Measurements from ENCODE around the gene RIBC1.
"Not testable (repeated sequence)": the region's sequence is repeated elsewhere in the genome, so short reads cannot be mapped to it uniquely, and the experiment has no call there.

Gene RIBC1

DNA sequence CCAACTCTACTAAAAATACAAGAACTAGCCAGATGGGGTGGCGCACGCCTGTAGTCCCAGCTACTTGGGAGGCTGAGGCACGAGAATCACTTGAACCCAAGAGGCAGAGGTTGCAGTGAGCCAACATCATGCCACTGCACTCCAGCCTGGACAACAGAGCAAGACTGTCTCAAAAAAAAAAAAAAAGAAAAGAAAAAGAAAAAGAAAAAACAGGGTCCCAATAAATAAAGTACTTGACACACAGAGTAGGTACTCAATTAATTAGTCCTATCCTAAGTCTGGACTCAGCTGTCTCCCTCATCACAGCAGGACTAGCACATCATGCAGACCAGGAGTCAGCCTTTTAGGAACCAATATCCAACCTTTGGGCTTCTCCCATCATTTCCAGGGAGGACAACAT, 2.3 kb upstream of the RIBC1 start:
- H3K4me3 Mint-ChIP-seq; H3K9me3 Mint-ChIP-seq; H3K27ac Mint-ChIP-seq; intact Hi-C loops (cut with micrococcal nuclease); H3K27me3 Mint-ChIP-seq: not testable (repeated sequence)
- Mint-ChIP-seq H3K4me1 (ENCODE audit: low read depth) (peaks cover 22% of the 10 kb centered on the region), H3K36me3 (ENCODE audit: low read depth) (peaks cover 18% of the 10 kb centered on the region)

DNA sequence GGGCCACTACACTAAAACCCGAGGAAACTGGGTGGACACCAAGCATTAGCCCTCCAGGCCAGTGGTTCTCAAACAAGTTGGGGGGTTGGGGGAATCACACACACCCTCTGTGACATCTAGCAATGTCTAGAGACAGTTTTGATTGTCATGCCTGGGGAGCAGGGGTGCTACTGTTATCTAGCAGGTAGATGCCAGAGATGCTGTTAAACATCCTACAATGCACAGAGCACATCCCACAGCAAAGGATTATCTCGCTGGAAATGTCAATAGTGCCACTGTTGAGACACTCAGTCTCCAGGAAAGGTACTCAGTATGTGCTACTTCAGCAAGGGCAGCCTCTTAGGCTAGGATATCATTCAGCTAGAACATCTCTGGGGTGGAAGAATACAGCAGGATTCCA, 1.5 kb upstream of the RIBC1 start:
- H3K27ac Mint-ChIP-seq = no peak overlapping the region
- H3K4me1 Mint-ChIP-seq (ENCODE audit: low read depth) = peaks cover 26% of the 10 kb centered on the region
- H3K9me3 Mint-ChIP-seq = no peaks in the 10 kb centered on the region
- no peak overlapping the region for H3K4me3 Mint-ChIP-seq
- no peaks in the 10 kb centered on the region for H3K27me3 Mint-ChIP-seq
- H3K36me3 Mint-ChIP-seq (ENCODE audit: low read depth) = peaks cover 18% of the 10 kb centered on the region
- intact Hi-C loops (cut with micrococcal nuclease) = no loop called here

DNA sequence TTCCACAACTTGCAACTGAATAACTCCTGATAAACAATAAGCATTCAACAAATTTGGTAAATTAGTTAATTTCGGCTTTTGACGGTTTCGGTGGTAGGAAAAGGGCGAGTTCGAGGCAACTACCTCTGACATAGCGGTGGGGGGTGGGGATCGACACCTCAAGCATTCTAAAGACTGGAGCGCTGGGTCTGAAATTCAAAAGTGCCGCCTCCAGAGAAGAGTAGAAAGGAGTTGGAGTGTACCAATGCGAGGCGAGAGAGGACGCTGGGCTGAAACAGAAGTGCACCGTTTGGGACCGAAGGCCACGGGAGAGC, 944 bp upstream of the RIBC1 start:
- Mint-ChIP-seq H3K27ac (peak overlapping the region; percentile 92), H3K27me3 (no peaks in the 10 kb centered on the region), H3K4me3 (peak overlapping the region; percentile 96), H3K4me1 (ENCODE audit: low read depth) (peaks cover 26% of the 10 kb centered on the region), H3K36me3 (ENCODE audit: low read depth) (peaks cover 18% of the 10 kb centered on the region), H3K9me3 (no peaks in the 10 kb centered on the region)
- intact Hi-C loops (cut with micrococcal nuclease) = loop anchor here (1.0 kb wide), 1 partner anchor 13 kb away; the partner anchor contains the start of gene HSD17B10

DNA sequence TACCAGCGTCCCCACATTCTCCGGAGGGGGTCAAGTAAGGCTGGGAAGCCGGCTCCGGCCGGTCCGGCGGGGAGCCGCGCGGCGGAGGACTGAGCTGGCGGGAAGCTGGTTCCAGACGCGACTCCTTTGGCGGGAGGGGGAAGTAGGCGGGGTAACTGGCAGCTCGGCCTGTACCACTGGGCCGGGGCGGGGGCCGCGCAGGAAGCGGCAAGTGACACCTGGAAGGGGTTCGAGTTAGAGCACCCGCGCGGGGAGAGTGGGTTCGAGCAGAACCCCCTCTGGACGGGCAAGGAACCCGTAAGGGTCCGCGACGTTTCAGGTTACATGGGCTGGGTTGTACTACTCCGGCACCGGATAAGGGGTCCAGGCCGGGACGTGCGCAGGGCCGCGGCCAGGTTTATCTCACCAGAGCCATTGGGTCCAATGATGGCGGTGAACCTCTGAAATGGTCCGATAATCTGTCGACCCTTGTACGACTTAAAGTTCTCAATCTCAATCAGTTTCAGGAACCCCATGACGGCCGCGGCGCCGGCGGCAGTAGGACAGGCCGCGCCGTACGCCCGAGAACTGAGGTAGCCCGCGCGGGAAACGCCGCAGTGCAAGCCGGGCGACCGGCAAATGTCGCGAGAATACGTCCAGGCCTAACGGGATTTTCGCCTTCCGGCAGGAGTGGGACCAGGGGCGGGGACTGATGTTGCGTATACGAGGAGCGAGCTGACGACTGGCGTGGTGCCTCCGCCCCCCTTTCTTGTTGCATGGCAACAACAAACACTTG, 400 bp upstream of the RIBC1 start, which contains the start of gene SMC1A:
TSS of gene SMC1A (minus strand) at position 569 of the 775 bp plus-strand sequence. CDS start at position 515, 54 bp downstream.
- intact Hi-C loops (cut with micrococcal nuclease) = loop anchor here (1.0 kb wide), 1 partner anchor 12 kb away; the partner anchor contains the start of gene HSD17B10
- peaks cover 26% of the 10 kb centered on the region for H3K4me1 Mint-ChIP-seq (ENCODE audit: low read depth)
- peaks cover 17% of the 10 kb centered on the region for H3K36me3 Mint-ChIP-seq (ENCODE audit: low read depth)
- peak within 1 kb of the TSS; percentile 92 for H3K27ac Mint-ChIP-seq
- H3K9me3 Mint-ChIP-seq = no peaks in the 10 kb centered on the region
- no peaks in the 10 kb centered on the region for H3K27me3 Mint-ChIP-seq
- peak within 1 kb of the TSS; percentile 96 for H3K4me3 Mint-ChIP-seq

DNA sequence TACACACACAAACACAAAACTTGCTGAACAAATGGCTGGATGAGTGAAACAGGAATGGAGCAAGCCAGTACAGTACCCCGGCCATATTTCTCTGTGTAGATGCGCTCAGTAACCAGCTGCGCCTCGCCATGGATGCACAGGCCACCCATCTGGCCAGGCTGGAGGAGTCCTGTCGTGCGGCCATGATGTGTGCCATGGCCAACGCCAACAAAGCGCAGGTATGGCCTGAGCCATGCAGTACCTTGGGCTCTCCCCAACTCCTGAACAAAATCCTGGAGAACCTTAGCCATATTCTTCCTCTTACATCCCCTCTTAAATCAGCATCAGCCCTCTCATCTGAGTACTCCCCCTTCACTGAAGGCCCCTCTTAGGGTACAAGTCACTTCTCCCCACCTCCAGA, 7.1 kb downstream of the RIBC1 start:
- no peaks in the 10 kb centered on the region for H3K27me3 Mint-ChIP-seq
- H3K27ac Mint-ChIP-seq = no peak overlapping the region
- intact Hi-C loops (cut with micrococcal nuclease) = no loop called here
- H3K4me3 Mint-ChIP-seq = no peak overlapping the region
- H3K4me1 Mint-ChIP-seq (ENCODE audit: low read depth) = peaks cover 20% of the 10 kb centered on the region
- no peaks in the 10 kb centered on the region for H3K9me3 Mint-ChIP-seq
- peaks cover 55% of the 10 kb centered on the region for H3K36me3 Mint-ChIP-seq (ENCODE audit: low read depth)

DNA sequence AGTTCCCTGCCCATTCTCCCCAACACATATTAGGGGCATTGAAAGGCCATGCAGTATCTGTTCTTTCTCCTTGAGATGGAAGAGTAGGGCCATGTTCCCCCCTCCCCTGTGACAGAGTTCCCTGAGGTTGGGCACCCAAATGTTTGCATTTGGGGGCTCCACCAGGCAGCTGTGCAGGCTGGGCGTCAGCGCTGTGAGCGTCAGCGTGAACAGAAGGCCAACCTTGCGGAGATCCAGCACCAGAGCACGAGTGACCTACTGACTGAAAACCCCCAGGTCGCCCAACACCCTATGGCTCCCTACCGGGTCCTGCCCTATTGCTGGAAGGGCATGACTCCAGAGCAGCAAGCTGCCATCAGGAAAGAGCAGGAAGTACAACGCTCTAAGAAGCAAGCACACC, 7.6 kb downstream of the RIBC1 start:
- Mint-ChIP-seq H3K9me3 (no peaks in the 10 kb centered on the region), H3K27ac (no peak overlapping the region), H3K4me3 (no peak overlapping the region), H3K4me1 (ENCODE audit: low read depth) (peaks cover 25% of the 10 kb centered on the region), H3K36me3 (ENCODE audit: low read depth) (peaks cover 55% of the 10 kb centered on the region), H3K27me3 (no peaks in the 10 kb centered on the region)
- intact Hi-C loops (cut with micrococcal nuclease) = no loop called here

DNA sequence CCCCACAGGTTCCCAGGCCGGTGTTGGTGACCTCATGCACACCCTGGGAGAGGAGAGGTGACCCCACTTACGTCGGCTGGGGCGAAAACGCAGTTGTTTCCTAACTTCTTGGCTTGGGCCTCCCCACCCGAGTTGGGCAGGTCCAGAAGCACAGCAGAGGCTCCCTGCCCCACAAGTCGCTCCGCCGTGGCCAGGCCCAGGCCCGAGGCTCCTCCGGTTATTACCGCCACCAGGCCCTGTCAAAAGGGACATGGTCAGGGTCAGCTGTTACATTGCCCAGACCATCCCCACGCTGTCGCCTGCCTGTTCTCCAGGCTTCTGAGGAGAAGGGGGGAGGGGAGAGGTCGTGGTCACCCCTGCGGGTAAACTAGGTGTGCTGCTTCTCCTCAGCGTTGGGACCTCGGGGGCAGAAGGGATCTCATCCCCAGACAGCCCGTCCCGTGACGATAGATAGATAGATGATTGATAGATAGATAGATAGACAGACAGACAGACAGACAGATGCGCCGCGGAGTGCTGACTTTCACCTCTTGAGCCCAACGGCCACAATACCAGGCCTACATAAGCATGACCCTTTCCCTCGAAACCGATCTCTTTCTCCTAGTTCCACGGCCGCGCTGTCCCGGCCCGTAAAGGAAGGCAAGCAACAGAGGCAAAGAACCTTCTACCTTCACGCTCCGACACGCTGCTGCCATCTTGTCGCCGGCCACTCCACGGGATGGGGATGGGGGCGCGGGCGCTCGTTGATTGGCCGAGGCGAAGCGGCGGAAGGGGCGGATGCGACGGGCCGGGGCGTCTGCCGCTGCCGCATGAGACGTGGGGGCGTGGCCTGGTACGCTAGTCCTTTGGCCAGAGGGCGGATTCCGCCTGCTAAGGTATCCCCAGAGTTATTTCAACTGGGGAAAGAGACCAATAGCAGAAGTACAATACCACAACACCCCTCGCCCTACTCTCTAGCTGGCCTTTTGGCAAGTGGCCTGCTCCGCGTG, 11.3 kb downstream of the RIBC1 start, which contains the start of gene HSD17B10:
TSS of gene HSD17B10 (minus strand) at position 720 of the 989 bp plus-strand sequence. CDS start at position 695, 25 bp downstream.
- H3K27ac Mint-ChIP-seq = peak within 1 kb of the TSS; percentile 91
- peak within 1 kb of the TSS; percentile 93 for H3K4me3 Mint-ChIP-seq
- H3K4me1 Mint-ChIP-seq (ENCODE audit: low read depth) = peaks cover 42% of the 10 kb centered on the region
- no peaks in the 10 kb centered on the region for H3K9me3 Mint-ChIP-seq
- H3K27me3 Mint-ChIP-seq = no peaks in the 10 kb centered on the region
- peaks cover 43% of the 10 kb centered on the region for H3K36me3 Mint-ChIP-seq (ENCODE audit: low read depth)
- intact Hi-C loops (cut with micrococcal nuclease) = loop anchor here (1.0 kb wide), 1 partner anchor 12 kb away; the partner anchor contains the start of genes RIBC1 and SMC1A

DNA sequence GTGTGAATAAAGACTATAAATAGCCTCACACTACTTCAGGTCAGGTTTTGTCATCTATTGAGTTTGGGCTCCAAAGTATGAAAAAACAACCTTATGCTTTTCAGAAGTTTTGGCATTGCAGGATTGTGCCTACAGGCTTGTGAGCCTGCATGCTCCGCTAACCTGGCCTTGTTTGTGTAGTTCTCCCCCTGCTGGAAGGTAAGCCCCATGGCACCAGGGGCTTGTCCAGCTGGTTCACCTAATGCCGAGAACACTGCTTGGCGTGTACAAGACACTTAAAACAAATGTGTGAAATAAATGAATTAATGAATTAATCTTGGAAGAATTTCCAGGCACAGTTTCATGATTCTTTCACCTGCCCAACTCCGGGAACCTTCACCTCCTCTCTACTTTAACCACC, 13.3 kb downstream of the RIBC1 start:
- intact Hi-C loops (cut with micrococcal nuclease) = no loop called here
- Mint-ChIP-seq H3K4me3 (no peak overlapping the region), H3K36me3 (ENCODE audit: low read depth) (peaks cover 23% of the 10 kb centered on the region), H3K27me3 (no peaks in the 10 kb centered on the region), H3K9me3 (no peaks in the 10 kb centered on the region), H3K27ac (no peak overlapping the region), H3K4me1 (ENCODE audit: low read depth) (peaks cover 54% of the 10 kb centered on the region)

DNA sequence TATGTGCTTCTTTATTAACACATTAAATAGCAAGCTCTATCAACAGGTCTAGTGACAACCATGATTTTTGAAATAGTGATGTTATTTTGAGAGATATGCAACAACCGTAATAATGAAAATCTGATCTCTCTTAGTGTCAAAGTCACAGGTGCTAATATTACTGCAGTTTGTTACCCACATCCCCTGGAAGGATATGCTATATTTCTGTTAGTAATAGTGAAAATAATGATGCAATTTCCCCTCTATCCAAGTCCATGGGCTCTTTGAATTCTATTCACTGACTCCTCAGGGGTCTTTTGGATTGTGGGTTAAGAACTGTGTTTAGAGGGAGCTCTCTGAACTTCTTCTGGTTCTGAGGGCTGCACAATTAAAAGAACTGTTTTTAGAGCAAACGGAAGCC, 14.5 kb downstream of the RIBC1 start:
- H3K36me3 Mint-ChIP-seq (ENCODE audit: low read depth) = peaks cover 11% of the 10 kb centered on the region
- no peaks in the 10 kb centered on the region for H3K27me3 Mint-ChIP-seq
- peaks cover 64% of the 10 kb centered on the region for H3K4me1 Mint-ChIP-seq (ENCODE audit: low read depth)
- no peaks in the 10 kb centered on the region for H3K9me3 Mint-ChIP-seq
- no peak overlapping the region for H3K4me3 Mint-ChIP-seq
- intact Hi-C loops (cut with micrococcal nuclease) = no loop called here
- no peak overlapping the region for H3K27ac Mint-ChIP-seq

DNA sequence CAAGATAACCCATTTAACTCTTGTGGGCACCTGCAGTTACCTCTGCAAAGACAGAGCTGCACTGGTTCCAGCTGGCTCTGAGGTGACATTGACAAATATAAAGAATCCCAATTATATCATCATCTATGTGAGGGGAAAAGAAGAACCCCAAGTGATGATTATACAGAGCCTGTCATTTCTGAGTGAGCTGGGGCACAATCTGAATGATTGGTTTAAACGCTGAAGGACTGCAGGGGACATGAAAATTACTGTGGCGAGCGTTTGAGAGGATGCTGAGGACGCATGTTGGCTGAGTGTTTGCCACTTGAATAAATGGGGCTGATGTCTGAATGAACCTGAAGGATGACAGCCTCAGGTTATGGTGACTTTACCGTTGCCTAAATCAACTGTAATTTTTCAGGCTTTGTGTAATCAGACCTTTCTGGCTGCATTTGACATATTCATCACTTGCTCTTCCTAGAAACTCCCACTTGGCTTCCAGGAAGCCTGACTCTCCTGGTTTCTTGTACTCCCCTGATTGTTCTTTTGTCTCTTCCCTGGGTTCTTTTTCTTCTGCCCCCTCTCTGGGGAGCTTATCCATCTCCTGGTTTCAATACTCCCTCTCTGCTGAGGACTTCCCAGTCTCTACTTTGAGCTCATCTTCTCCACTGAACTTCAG, 15.6 kb downstream of the RIBC1 start:
- Mint-ChIP-seq H3K4me1 (ENCODE audit: low read depth) (peaks cover 67% of the 10 kb centered on the region), H3K4me3 (no peak overlapping the region), H3K27ac (no peak overlapping the region)

DNA sequence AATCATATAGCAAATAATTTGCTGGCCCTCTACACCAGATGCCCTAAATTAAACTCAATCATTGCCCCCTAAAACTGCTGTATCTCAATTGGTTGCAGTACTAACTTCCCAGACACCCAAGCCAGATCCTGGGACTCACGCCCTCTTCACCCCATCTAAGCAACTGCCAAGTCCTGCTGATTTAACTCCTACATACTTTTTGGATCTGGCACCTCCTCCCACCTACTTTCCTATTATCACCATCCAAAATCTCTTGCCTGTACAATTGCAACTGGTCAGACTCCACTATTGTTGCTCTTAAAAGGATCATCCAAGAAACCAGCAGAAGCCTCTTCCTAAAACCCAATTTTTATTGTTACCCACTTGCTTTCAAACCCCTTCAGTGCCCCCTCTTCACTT, 16.2 kb downstream of the RIBC1 start:
- Mint-ChIP-seq H3K4me1 (ENCODE audit: low read depth) (peaks cover 62% of the 10 kb centered on the region), H3K9me3 (no peaks in the 10 kb centered on the region), H3K36me3 (ENCODE audit: low read depth) (peaks cover 4% of the 10 kb centered on the region), H3K27me3 (no peaks in the 10 kb centered on the region), H3K4me3 (no peak overlapping the region), H3K27ac (no peak overlapping the region)
- intact Hi-C loops (cut with micrococcal nuclease) = no loop called here

More for the DNA sequence above, 15.6 kb downstream of the RIBC1 start:
- no peaks in the 10 kb centered on the region for H3K27me3 Mint-ChIP-seq
- peaks cover 7% of the 10 kb centered on the region for H3K36me3 Mint-ChIP-seq (ENCODE audit: low read depth)
- H3K9me3 Mint-ChIP-seq = no peaks in the 10 kb centered on the region
- intact Hi-C loops (cut with micrococcal nuclease) = no loop called here

DNA sequence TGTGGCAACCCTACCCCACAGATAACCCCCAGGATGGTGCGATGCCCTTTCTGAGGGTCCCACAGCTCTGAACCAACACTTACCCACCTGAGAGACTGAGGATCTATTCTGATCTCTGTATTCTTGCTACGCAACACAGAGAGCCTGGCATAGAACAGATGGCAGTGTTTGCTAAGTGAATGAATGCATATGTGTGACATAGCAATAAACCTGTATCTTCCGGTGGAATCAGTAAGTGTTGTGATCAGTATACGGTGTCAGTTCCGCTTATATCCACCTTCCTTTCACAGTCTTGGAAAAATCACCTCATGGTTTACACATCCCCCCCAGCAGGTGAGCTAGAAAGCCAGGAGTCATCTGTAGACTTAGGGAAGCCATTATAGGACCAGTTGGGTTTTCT, 17.4 kb downstream of the RIBC1 start:
- Mint-ChIP-seq H3K4me1 (ENCODE audit: low read depth) (peaks cover 49% of the 10 kb centered on the region), H3K4me3 (peak overlapping the region; percentile 81), H3K36me3 (ENCODE audit: low read depth) (no peaks in the 10 kb centered on the region), H3K9me3 (no peaks in the 10 kb centered on the region), H3K27ac (peak overlapping the region; percentile 87), H3K27me3 (no peaks in the 10 kb centered on the region)
- intact Hi-C loops (cut with micrococcal nuclease) = loop anchor here (5.0 to 10.0 kb wide), 2 partner anchors 128 to 155 kb away; partner anchors contain the start of gene IQSEC2

All from dendritic cell treated with granulocyte-macrophage colony-stimulating factor and Interleukin-4, amounts not matched to agents 40 ng/mL and 50 ng/mL, for 4 days (primary cell).